ENCODE data around the gene TOX2.

The TOX2 gene

GRCh38 chr20:43916073-43916880 is 1.6 kb downstream of the TOX2 start:
- no peak for DNase-seq

DNA sequence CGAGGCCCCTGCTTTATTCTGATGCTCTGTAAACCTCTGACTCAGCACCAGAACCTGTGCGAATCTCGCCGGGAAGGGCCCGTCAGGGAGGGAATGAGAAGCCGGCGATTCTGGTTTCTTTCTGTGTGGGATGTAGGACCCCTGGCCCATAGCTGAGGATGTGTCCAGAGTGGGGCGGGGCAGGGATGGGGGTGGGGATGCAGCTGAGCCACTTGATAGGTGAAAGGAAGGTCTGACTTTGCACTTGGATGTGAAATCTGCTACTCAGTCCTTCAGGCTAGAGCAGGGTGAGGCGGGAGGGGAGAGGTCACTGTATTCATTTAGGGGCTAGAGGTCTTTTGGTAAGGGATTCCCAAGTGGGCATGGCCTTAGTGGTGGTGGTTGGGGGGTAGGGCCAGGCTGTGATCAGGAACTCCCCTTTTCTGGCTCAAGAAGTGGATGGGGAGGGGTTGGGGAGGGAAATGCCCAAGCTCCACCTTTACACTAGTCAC is 2.3 kb downstream of the TOX2 start:
- peak; percentile 68 for DNase-seq

GRCh38 chr20:43917380-43917779 is 2.7 kb downstream of the TOX2 start:
- DNase-seq, result no peak

DNA sequence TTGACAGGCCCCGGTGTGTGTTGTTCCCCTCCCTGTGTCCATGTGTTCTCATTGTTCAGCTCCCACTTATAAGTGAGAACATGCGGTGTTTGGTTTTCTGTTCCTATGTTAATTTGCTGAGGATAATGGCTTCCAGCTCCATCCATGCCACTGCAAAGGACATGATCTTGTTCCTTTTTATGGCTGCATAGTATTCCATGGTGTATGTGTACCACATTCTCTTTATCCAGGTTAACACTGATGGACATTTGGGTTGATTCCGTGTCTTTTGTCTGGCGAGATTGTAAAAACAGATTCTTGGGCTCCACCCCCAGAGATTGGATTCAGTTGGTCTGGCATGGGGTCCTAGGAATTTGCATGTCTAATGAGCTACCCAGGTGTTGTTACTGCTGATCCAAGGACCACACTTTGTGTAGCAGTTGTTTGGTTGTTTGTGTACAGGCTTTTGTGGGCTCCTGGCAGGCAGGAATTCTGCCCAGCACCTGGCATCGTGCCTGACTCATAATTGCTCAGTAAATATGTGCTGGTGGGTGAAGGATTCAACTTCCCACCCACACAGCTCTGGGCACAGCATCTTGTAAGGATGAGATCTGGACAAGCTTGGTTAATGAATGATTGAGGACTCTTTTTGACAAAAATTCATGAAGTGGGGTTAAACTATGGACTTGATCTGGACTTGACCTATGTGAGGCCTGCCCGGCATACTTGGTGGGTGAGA is 5.2 kb downstream of the TOX2 start:
- DNase-seq, result no peak

GRCh38 chr20:43920797-43921196 is 6.1 kb downstream of the TOX2 start:
- no peak for DNase-seq

- DNase-seq, result no peak
Observed at GRCh38 chr20:43921227-43921780, 6.7 kb downstream of the TOX2 start.

- DNase-seq, result no peak
Observed at GRCh38 chr20:43922614-43923013, 8.0 kb downstream of the TOX2 start.

GRCh38 chr20:43923322-43923721 is 8.7 kb downstream of the TOX2 start:
- DNase-seq, result no peak

DNA sequence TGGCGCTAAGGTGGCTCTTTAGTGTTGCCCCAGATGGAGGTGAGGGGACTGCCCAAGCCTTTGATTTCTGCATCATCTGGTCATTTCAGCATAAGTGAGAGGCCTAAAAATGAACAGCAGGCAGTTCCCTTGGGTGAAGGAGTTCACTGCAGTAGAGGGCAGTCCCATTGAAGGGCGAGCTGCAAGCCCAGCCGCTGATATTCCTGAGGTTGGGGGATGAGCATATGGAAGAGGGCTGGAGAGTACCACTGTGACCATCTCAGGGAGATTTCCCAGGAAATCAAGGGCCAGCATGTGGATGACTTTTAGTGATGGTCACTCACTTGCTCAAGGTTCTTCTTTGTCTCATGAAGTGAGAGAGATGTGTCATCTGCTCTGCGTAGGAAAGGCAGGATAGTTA is 9.3 kb downstream of the TOX2 start:
- DNase-seq, result no peak

DNA sequence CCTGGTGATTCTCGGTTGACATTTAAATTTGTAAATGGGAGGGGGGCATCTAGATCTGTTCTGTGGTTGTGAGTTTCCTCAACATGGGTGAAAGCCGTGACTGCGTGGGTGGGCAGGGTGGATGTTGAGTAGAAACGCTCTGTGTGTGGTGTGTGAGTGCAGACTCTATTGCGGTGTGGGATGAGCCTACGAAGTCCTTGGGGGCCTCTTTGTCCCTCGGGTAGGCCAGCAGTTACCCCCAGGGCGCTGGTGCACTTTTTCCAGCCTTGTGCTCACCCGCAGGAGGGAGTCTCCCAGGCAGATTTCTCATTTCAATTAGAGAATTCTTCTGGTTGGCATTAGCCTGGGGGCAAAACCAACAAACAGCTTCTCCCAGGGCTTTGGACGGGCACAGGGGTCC is 10.6 kb downstream of the TOX2 start:
- no peak for DNase-seq

DNA sequence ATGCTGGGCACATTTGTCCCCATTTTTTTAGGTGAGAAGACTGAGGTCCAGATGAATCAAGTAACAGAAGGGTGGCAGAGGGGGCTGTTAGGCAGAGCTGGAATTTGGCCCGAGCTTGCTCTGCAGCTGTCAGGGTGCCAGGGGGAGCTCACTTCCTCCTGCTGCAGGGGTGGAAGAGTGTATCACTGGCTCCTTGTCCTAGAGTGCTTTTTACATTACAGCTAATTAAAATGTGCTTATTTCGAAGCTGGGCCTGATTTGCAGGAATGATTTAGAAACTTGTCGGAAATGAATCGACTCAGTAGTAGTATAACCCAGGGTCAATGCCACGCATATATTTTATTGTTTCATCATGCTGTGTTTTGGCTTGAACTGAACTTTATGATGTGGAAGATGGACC is 11.1 kb downstream of the TOX2 start:
- no peak for DNase-seq

GRCh38 chr20:43926287-43927050 is 11.8 kb downstream of the TOX2 start:
- DNase-seq, result no peak

GRCh38 chr20:43931976-43932375 is 17.3 kb downstream of the TOX2 start:
- no peak for DNase-seq

DNA sequence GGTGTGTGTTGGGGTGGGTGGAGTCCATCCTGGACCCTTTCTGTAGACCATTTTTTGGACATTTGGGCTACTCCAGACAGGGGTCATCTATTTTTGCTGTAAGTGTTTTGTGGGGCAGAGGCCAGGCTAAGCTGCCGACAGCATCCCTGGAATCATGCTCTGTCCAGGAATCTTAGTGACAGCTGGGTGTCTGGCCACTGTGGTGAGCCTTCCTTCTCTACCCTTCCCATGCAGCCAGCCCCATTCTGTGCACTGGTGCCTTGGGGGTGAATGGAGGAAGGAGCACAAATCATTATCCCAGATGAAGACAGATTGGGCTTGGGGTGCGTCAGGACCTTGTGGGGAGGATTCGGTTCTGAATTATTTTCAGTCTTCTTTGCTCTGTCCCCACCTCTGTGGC is 20.2 kb downstream of the TOX2 start:
- DNase-seq, result no peak

GRCh38 chr20:43936104-43936770 is 21.6 kb downstream of the TOX2 start:
- DNase-seq, result no peak

- no peak for DNase-seq
Observed at GRCh38 chr20:43936805-43937204, 22.2 kb downstream of the TOX2 start.

DNA sequence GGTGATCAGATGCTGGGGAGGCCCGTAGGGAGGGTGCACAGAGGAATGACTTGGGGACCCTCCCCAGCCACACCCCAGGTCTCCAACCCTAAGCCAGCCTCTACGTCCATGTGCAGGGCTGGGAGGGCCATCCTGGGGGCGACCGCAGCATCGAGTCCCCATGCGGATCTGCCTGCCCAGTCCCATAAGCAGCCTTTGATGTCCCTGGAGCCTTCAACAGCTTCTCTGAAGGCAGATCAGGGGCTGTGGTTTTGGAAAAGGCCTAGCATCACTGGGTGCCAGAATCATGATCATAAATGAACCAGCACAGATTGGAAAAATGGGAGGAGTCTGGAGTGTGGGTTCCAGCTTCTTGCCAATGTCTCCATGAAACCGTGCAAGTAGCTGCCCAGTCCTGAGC is 22.9 kb downstream of the TOX2 start:
- DNase-seq, result no peak

- DNase-seq, result no peak
Observed at GRCh38 chr20:43938017-43938655, 23.5 kb downstream of the TOX2 start.

DNA sequence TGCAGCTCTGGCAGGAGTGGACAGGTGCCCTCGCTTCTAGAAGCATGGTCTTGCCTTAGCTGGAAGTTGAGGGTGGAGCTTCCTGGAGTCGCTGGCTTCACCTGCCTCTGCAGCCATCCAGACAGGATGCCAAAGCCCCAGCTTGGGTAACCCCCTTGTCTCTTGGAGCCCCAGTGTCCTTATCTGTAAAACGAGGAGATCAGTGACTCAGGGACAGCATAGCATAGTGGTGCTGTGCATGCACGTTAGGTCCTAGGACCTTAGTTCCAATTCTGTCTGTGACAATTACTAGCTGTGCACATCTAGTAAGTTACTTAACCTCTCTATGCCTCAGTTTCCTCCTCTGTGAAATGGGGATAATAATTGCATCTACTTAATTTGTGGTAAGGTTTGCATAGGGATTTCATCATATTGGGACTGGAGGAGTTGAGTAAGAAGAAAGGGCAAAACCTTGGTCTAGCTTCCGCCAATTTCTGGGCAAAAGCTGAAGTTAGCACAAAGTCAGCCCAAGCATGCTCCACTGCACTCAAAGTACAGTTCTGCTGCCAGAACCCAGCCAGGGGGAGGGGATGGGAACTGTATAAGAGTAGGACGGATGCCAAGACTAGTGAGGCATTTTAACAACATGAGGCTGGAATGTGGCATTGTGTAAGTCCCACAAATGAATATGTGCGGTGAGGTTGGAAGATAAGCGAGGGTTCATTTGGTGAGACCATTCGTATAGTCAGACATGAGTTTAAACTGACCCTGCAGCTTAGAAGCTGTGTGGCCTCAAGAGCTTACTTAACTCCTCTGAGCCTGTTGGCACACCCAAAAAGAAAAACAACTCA is 24.5 kb downstream of the TOX2 start:
- no peak for DNase-seq

- no peak for DNase-seq
Observed at GRCh38 chr20:43939762-43940121, 25.1 kb downstream of the TOX2 start.

- DNase-seq, result no peak
Observed at GRCh38 chr20:43940518-43941225, 26.0 kb downstream of the TOX2 start.
